DND-41 (cell line): ENCODE data around the gene SLC1A4.

Experiments
- ATAC-seq: fragments of 200-7000 bp; cut with Tn5 transposase; 3 replicates; pipeline ENCODE4 v1.9.1; 2021; ENCODE audit warnings: low read depth; ENCODE audit not compliant: insufficient read depth
- DNase-seq: peaks from one replicate; pipeline ENCODE4 v3.0.0-alpha.2; 2020
- H2AFZ ChIP-seq: 2 replicates; pipeline ENCODE4 v1.6.0; 2012; ENCODE audit warnings: low read depth, low read length
- H3K27ac ChIP-seq: 2 replicates; pipeline ENCODE4 v1.5.1; 2012; ENCODE audit warnings: low read length, inconsistent platforms
- H3K27me3 ChIP-seq: fragments of 200-600 bp; sonication (generic); 2 replicates; pipeline ENCODE4 v1.6.0; 2012; ENCODE audit warnings: low read length, mild to moderate bottlenecking, inconsistent platforms; ENCODE audit not compliant: insufficient read depth, poor library complexity
- H3K36me3 ChIP-seq: 2 replicates; pipeline ENCODE4 v1.5.1; 2012; ENCODE audit warnings: low read length, inconsistent platforms; ENCODE audit not compliant: insufficient read depth
- H3K4me1 ChIP-seq: 2 replicates; pipeline ENCODE4 v1.5.1; 2012; ENCODE audit warnings: mild to moderate bottlenecking, low read length; ENCODE audit not compliant: insufficient read depth
- H3K4me2 ChIP-seq: 2 replicates; pipeline ENCODE4 v1.6.0; 2012; ENCODE audit warnings: mild to moderate bottlenecking, moderate library complexity, low read length, inconsistent platforms; ENCODE audit not compliant: insufficient read depth
- H3K4me3 ChIP-seq, 2 experiments: fragments of 200-600 bp in 1 of 2; shearing (Covaris generic) in 1 of 2; 2 replicates each; pipeline ENCODE4 v1.5.1; 2012 to 2016; ENCODE audit warnings: inconsistent platforms in 2 of 2, low read length in 2 of 2, mild to moderate bottlenecking in 2 of 2, low read depth in 1 of 2, moderate library complexity in 1 of 2
- H3K79me2 ChIP-seq: 2 replicates; pipeline ENCODE4 v1.6.0; 2012; ENCODE audit warnings: low read length, inconsistent platforms; ENCODE audit not compliant: insufficient read depth
- H3K9ac ChIP-seq: 2 replicates; pipeline ENCODE4 v1.6.0; 2012; ENCODE audit warnings: low read depth, mild to moderate bottlenecking, inconsistent platforms, low read length, moderate library complexity
- H3K9me3 ChIP-seq: 2 replicates; pipeline ENCODE4 v1.5.1; 2012; ENCODE audit warnings: low read length, moderate library complexity, mild to moderate bottlenecking, inconsistent platforms; ENCODE audit not compliant: insufficient read depth, severe bottlenecking
- H4K20me1 ChIP-seq: 2 replicates; pipeline ENCODE4 v1.6.0; 2012; ENCODE audit warnings: low read length; ENCODE audit not compliant: insufficient read depth
- EZH2 ChIP-seq: IDR thresholded peaks from 3 replicates; pipeline ENCODE4 v1.6.1; 2012; ENCODE audit warnings: borderline replicate concordance, low read depth, mild to moderate bottlenecking, moderate library complexity, low read length, inconsistent platforms; ENCODE audit not compliant: severe bottlenecking
- TF ChIP-seq, protein P1 (sequence below): IDR thresholded peaks from 2 replicates; pipeline ENCODE4 v1.5.1; 2012; ENCODE audit warnings: borderline replicate concordance, low read length, moderate library complexity, mild to moderate bottlenecking; ENCODE audit not compliant: poor library complexity, severe bottlenecking; ENCODE audit errors: extremely low read depth

Gene SLC1A4

GRCh38 chr2:65070856-65071255 lies 81.7 kb downstream of the SLC1A4 start:
- H3K4me1 ChIP-seq = no peaks in the 10 kb centered on the region
- H3K4me3 ChIP-seq = no peak overlapping the region
- peaks cover 10% of the 10 kb centered on the region for H3K79me2 ChIP-seq
- no peak overlapping the region for H3K4me2 ChIP-seq
- H4K20me1 ChIP-seq = peaks cover 28% of the 10 kb centered on the region
- no peaks in the 10 kb centered on the region for H3K27me3 ChIP-seq
- no peak overlapping the region for H3K9ac ChIP-seq
- ATAC-seq (no peak), DNase-seq (no peak)
- H3K27ac ChIP-seq = no peak overlapping the region
- H3K36me3 ChIP-seq = peaks cover 60% of the 10 kb centered on the region
- H3K9me3 ChIP-seq = no peaks in the 10 kb centered on the region
- TF ChIP-seq, protein P1, sequence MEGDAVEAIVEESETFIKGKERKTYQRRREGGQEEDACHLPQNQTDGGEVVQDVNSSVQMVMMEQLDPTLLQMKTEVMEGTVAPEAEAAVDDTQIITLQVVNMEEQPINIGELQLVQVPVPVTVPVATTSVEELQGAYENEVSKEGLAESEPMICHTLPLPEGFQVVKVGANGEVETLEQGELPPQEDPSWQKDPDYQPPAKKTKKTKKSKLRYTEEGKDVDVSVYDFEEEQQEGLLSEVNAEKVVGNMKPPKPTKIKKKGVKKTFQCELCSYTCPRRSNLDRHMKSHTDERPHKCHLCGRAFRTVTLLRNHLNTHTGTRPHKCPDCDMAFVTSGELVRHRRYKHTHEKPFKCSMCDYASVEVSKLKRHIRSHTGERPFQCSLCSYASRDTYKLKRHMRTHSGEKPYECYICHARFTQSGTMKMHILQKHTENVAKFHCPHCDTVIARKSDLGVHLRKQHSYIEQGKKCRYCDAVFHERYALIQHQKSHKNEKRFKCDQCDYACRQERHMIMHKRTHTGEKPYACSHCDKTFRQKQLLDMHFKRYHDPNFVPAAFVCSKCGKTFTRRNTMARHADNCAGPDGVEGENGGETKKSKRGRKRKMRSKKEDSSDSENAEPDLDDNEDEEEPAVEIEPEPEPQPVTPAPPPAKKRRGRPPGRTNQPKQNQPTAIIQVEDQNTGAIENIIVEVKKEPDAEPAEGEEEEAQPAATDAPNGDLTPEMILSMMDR = no peak
- no peak for TF ChIP-seq EZH2
- no peak overlapping the region for H2AFZ ChIP-seq

DNA sequence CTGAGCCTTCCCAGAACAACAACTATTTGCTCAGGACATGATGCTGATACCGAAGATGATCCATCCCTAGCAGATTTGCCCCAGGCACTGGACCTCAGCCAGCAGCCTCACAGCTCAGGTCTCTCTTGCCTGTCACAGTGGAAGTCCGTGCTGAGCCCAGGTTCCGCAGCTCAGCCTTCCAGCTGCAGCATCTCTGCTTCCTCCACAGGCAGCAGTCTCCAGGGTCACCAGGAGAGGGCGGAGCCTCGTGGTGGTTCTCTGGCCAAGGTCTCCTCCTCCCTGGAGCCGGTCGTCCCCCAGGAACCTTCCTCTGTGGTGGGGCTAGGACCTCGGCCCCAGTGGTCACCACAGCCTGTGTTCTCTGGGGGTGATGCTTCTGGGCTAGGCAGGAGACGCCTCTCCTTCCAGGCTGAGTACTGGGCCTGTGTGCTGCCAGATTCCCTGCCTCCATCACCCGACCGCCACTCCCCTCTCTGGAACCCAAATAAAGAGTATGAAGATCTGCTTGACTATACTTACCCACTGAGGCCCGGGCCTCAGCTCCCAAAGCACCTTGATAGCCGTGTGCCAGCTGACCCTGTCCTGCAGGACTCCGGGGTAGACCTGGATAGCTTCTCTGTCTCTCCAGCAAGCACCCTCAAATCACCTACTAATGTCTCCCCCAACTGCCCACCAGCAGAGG lies 82.4 kb downstream of the SLC1A4 start:
- peaks cover 8% of the 10 kb centered on the region for H3K79me2 ChIP-seq
- H3K4me2 ChIP-seq = no peak overlapping the region
- H3K27ac ChIP-seq = no peak overlapping the region
- H3K36me3 ChIP-seq = peaks cover 68% of the 10 kb centered on the region
- ATAC-seq = no peak; the same call in 2 of the 3 replicates
- no peaks in the 10 kb centered on the region for H3K4me1 ChIP-seq
- H3K9ac ChIP-seq = no peak overlapping the region
- H3K27me3 ChIP-seq = no peaks in the 10 kb centered on the region
- no peak overlapping the region for H2AFZ ChIP-seq
- no peak for DNase-seq
- no peak overlapping the region for H3K4me3 ChIP-seq
- no peak for TF ChIP-seq EZH2
- TF ChIP-seq, protein P1 = peak; percentile 36
- H3K9me3 ChIP-seq = no peaks in the 10 kb centered on the region
- H4K20me1 ChIP-seq = peaks cover 32% of the 10 kb centered on the region

- Histone ChIP-seq H4K20me1 (peaks cover 32% of the 10 kb centered on the region), H3K36me3 (peaks cover 71% of the 10 kb centered on the region), H3K9ac (no peak overlapping the region), H3K27me3 (no peaks in the 10 kb centered on the region), H3K4me3 (no peak overlapping the region), H3K9me3 (no peaks in the 10 kb centered on the region), H3K27ac (no peak overlapping the region), H3K79me2 (peaks cover 8% of the 10 kb centered on the region), H3K4me1 (no peaks in the 10 kb centered on the region), H2AFZ (no peak overlapping the region), H3K4me2 (no peak overlapping the region)
- ATAC-seq (no peak), DNase-seq (no peak)
- TF ChIP-seq, protein P1 = no peak
- TF ChIP-seq EZH2 = no peak
Observed at GRCh38 chr2:65072181-65072970, 83.2 kb downstream of the SLC1A4 start.
